HG02852 (cell line): ENCODE data around the gene COBLL1.

Experiments used
- ATAC-seq: cut with Tn5 transposase; IDR thresholded peaks from one replicate; pipeline ENCODE4 v1.9.1; 2021; ENCODE audit warnings: mild to moderate bottlenecking, moderate library complexity; ENCODE audit not compliant: unreplicated experiment

The COBLL1 gene

DNA sequence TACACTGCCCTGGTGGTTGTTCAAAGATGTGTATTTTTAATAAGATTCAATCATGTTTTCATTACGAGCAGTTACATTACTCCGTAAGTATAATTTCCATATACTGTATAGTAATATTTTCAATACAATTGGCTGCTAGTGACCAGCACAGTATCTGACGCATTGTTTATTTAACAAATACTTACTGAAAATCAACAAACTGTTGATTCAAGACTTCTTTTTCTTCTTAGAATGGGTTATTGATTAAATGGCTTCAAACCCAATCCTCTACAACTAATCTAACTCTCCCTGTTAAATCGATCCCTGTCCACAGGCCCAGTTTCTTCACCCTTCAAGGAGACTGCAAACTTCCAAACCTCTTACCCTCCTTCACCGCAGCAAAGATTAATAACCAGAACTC, 18.5 kb downstream of the COBLL1 start:
- no peak for ATAC-seq

GRCh38 chr2:164821338-164821737, 20.3 kb downstream of the COBLL1 start:
- ATAC-seq: no peak

- ATAC-seq: no peak
These were observed 23.2 kb downstream of the COBLL1 start for GRCh38 chr2:164818149-164819136.

GRCh38 chr2:164816900-164817299, 24.7 kb downstream of the COBLL1 start:
- ATAC-seq: no peak

DNA sequence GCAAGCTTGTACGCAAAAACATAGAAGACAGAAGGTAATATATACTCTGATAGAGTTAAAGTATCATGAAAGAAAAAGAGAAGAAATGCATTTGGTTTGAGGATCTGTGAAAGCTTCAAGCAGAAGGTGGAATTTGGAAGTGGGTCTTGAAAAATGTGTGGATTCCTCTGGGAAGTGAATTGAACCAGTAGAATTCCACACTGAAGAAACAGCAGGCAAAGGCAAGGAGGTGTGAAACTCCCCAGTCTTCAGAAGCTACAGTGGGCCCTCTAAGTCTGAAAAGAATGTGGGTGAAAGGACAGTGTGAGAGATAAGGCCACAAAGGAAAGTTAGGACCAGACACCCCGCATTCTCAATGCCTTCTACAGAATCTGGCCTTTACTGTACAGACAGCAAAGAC, 25.6 kb downstream of the COBLL1 start:
- no peak for ATAC-seq

DNA sequence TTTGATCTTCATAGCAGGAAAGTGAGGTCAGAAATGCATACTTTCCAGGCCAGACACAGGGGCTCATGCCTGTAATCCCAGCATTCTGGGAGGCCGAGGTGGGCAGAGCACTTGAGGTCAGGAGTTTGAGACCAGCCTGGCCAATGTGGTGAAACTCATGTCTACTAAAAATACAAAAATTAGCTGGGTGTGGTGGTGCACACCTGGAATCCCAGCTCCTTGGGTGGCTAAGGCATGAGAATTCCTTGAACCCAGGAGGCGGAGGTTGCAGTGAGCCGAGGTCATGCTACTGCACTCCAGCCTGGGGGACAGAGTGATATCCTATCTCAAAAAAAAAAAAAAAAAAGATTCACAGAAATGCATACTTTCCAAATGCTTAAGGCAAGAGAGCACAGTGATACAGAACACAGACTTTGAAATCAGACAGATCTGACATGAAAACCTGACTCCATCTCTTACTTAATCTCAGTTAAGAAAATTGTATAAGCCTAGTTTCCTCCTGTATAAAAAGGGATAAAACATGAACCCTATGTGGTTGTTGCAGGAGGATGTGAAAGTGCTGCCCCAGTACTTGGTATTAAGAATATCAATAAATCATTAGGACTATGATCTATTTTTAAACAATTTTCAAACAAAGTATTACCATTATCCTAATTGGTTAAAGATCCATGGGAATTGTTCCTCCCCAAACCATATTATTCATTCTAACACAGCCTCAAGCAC, 26.4 kb downstream of the COBLL1 start:
- no peak for ATAC-seq

- ATAC-seq: no peak
These were observed 28.1 kb downstream of the COBLL1 start for GRCh38 chr2:164813535-164813934.

- no peak for ATAC-seq
These were observed 29.2 kb downstream of the COBLL1 start for GRCh38 chr2:164812378-164812777.

DNA sequence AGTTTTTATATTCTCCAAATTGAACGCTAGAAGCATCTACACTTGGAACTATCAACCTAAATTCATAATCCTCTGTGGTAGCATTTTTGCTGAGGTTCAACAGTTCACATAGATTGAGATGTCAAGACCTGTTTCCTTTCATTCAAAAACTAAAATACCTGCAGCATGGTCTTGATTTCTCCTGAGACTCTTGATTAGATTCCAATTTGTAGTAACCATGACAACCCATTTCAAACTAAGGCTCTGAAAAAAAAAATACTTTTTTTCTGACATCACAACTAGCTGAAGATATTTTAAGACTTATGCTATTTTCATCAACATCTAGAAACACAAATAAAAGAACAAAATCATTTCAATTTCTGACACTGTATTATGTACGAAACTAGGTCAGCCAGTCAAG, 29.8 kb downstream of the COBLL1 start:
- ATAC-seq: no peak

DNA sequence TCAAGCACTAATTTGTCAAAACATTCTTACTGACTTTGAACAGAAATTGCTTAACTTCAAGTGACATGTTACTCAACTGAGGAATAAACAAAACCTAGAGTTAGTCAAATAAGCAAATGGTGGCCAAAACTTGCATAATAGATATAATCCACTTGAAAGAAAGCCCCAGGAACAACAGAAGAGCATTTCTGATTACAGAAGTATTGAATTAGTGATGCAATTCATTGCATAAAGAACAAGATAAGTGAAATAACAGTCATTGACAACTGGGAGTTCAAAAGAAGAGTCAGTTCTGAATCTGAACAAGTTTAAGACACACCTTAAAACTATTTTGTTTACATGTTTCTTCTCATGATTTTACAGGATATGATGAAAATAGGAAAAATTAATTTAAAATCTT, 30.8 kb downstream of the COBLL1 start:
- ATAC-seq: no peak

DNA sequence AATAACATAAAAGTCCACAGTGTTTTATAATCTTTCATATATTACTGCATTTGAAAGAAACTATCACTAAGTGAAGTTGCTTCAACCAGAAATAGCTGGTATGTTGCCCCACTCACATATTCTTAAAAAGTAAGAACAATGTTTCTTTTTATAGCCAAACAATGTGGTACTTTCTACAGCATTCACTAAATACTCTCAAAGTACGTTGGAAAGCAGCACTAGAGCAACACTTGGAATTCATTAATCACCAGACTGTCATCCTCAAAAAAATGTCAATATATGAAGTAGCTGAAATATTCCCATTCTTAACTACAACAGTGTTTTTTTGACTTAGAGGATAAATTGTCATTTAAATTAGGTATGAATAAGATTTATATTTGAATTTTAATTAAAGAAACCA, 32.8 kb downstream of the COBLL1 start:
- ATAC-seq: no peak

DNA sequence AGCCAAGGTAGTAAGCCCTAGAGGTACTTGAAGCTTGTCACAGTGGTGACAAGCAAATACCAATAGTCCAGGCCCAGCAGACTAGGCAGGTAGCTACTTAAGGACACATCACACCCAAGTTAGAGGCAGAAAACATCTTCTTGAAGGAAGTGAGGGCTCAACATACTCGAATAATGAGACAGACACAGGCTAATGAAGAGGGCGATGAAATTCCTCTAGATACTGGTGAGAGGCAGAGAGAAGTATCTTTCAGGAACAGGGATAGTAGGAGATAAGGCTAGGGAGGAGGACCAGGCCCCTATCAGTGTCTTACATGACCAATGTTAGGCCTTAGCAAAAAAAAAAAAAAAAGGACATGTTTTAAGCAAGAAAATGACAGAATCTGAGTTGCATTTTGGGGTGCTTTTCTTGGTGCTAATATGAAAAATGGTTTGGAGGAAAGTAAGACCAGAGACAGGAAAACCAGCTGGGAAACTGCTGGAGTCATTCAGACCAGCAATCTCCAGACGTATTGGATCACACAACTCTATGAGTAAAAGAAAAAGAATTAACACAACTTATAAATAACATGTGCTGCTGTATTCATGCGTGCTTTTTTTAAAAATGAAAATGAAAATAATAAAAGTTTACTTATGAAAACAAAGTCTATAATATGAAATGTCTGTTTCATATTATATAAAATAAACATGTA, 37.7 kb downstream of the COBLL1 start:
- ATAC-seq: no peak

GRCh38 chr2:164802095-164802707, 39.4 kb downstream of the COBLL1 start:
- no peak for ATAC-seq

DNA sequence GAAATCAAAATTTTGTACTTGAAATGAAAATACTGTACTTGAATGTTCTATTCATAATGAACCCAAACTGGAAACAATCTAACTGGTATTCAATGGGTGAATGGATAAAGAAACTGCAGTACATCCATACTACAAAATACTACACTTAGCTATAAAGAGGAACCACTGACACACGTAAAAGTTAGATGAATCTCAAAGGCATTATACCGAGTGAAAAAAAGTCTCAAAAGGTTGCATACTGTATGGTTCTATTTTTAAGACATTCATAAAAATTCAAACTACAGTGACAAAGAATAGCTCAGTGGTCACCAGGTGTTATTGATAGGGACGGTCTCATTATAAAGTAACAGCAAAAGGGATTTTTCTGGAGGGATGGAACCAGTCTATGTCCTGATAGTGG, 41.1 kb downstream of the COBLL1 start:
- no peak for ATAC-seq

GRCh38 chr2:164797627-164798026, 44.0 kb downstream of the COBLL1 start:
- no peak for ATAC-seq

DNA sequence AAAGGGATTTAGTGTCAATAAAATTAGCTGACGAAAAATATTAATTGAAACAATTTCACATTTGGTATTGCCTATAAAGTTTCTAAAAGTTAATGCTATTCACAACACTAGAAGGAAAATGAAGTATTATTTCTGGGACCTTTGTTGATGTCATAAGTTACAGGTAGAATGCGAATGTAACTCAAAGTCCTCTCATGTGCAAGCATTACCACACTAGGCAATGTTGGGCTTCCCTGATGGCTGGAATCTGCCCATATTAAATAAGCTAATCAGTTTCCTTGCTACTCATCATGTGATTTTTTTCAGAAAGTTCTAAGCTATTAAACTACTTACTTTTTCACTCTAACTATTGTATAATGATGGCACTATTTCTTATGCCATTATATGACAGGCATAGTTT, 44.6 kb downstream of the COBLL1 start:
- ATAC-seq: no peak

DNA sequence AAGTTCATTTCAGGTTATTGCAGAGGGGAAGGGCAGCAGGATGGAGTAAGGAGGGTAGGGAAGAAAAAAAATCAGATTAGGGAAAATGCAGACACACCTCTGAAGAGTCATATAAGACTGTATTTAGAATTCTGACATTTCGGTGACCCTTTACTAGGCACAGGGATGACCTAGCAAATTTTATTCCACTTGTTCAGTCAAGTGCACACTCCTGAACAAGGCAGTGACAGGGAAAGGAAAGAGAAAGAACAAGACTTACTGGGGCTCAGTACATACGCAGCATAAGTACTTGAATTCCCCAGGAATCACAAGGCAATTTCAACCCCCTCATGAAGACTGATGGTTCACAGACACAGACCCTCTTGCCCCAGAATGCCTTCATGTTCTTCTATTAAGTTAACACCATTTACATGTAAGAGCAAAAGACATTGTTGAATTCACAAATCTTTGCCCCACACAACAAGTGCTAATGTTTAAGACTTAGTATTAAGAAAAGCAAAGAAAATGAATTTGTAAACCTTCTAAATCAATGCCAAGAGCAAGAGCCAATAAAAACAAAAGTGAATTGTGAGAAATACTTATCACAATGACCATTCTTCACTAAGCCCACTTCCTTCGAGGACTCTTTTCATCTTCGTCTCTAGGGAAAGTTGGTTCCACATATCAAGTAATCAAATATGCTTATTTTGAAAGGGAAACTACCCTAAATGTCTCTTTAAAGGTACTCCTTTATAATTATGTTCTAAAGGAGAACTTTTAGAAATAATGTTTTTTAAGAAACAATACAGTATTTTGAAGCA, 47.0 kb downstream of the COBLL1 start:
- ATAC-seq: no peak

- no peak for ATAC-seq
These were observed 47.6 kb downstream of the COBLL1 start for GRCh38 chr2:164794016-164794415.

- ATAC-seq: no peak
These were observed 48.1 kb downstream of the COBLL1 start for GRCh38 chr2:164793529-164793928.
